DMS153 treated with DMSO at 0.1 percent for 48 hours (cell line): ENCODE results near the gene CTSS.

Experiments used
- DNase-seq: peaks from one replicate; lab custom pipeline; 2025; ENCODE audit not compliant: unreplicated experiment; lab: John Stamatoyannopoulos, UW

CTSS gene

DNA sequence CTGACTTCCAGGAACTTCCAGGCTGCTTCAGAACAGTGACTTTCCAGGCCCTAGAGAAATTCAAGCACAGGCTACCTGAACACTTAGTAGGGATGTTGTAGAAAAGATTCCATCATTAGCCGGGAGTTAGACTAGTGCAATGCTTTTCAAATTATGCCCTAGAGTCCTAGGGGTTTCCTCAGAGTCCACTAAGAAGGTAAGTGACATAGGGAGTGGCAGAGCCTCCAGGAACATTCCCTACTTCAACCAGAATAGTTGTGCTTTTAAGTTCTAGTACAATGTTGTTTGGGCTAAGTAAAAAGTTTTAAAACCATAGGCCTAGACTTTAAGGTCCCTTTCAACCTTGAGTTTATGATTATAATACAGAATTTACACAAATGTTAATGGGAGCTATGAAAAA is 59.5 kb downstream of the CTSS start:
- no peak for DNase-seq

DNA sequence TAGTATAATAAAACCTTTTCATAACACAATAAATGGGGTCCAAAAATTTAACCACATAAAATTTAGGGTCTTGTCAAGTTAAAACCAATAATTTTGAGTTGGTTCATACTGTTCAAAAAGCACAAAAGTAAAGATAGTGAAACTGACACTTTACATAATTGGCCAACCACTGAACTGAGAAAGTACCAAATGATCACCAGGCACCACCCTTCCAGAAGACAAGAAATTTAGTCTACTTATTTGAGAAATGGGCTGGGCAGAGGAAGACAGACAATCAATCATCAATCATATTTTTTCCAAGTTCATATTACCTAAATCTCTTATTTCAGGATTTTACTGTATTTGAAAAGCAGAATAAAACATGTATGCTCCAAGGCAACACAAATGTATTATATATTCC is 62.2 kb downstream of the CTSS start:
- no peak for DNase-seq

DNA sequence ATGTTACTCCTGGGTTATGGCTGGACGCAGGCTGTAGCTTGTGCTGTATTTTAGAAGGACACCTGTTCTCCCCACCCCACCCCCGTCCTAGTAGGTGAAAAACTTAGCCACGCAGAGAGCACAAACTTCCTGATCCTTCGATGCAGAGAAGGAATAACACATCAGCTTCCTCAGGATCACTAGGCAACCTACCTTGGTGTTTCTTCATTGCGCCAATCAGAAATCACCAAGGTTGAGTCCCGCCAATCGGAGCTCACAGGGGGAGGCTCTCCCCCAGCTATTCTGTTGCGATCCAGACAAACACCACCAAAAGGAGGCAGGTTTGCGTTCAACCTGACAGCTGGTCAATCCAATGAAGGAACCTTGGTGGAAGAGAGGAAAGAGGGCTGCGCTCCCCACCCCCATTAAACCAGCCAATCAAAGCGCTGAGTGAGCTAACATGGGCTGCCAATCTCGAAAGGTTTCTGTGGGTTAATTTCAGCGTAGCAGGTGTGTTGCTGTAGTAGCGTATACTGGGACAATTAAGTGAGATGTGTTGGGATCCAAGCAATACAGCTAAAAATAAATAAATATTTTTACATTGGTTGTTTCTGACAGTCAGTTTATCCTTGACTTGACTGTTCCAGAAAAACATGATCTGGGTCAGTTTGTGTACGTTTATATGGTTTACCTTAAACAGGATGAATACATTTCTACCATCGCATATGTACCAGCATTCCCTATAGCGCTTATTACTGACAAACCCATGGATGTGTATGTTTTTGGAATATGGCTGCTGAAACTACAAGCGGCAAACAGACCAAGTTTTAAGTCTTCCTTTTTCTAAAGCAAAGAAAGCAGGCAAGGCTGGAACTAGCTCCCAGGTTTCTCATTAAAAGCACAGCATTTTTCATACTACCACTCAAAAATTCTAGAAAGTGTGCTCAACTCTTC is 68.3 kb downstream of the CTSS start, which contains the start of gene GOLPH3L:
Gene GOLPH3L, minus strand, starts transcription at position 160 of the 933 bp plus-strand sequence. CDS start 2,316 bp downstream, outside the sequence.
- peak; percentile 100 for DNase-seq

DNA sequence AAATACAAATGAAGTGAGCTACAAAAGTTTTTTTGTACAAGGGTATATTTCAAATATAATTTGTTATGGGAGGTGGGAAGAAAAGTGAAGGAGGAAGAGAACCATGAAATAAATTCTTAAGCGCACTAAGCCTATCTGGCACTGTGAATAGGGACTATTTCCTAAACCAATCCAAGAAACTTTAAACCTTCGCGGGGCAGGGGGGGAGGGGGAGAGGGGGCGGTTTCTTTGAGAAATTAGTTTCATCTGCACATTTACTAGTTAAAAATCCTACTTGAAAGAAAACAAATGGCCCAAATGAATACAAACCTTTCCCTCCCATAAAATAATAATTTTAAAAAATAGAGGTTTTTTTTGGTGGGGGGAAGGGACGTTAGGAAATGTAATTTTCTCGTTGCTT is 69.0 kb downstream of the CTSS start:
- no peak for DNase-seq

DNA sequence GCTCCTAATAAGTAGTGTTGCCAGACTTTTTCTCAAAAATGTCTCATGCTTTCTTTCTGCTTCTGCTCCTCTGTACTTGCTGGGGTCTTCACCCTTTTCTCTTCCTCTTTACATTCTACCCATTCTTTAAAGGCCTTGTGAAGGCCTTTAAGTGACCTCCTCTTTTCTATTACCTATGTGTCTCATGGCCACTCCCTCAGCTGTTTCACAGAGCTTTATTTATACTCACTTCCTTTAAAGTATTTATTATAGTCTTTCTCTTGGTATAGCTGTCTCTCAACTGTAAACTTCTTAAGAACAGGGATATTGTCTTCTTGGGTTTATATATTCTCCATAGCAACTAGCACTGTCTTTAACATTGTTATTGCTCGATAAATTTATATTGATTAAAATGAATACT is 69.4 kb downstream of the CTSS start:
- no peak for DNase-seq

DNA sequence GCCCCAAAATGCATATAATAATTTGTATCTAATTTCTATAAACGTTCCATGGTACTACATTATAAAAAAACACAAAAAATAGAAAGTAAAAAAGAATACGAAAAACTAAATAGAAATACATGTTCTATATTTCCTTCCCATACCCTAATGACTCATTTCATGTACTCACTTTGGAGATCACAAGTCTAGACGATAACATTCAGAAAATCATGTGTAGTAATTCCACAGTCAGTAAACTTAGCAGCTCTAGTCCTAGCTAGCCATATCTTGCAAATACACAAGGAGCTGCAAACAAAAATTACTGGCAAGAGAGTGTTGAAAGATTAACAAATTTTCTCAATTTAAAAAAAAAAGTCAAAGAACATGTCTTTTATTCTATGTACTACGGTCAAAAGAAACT is 70.0 kb downstream of the CTSS start:
- no peak for DNase-seq

DNA sequence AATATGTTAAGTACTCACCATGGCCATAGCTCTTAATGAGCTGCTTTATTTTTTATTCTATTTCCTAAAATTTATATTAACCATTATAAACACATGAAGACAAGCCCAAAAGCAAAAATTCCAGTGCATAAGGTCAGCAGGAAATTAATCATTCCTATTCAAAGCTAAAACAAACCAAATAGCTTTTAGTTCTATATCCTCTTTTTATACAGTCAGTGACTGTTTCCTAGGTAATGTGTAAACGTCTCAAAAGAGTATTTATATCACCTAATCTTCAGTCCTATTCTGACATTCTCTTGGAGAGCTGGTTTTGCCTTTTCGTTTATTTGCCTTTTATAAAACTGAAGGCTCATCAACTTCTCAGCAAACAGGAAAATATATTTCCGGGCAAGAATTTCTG is 72.9 kb downstream of the CTSS start:
- no peak for DNase-seq

DNA sequence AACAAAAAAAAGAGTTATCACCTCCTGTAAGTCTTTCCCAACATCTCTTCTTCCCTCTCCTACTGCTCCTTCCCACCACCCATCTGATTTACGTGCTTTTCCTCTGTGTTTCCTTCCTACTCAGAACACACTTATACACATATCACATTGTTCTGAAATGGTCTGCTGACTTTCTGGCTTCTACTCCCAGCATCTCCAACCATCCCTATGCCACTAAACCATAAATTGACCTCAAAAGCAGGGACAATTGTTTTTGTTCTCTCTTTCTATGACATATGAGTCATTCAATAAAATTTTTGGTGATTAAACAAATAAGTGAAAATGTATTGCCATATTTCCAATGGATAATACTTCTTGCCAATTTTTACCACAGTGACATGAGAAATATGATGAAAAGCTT is 76.8 kb downstream of the CTSS start:
- no peak for DNase-seq

DNA sequence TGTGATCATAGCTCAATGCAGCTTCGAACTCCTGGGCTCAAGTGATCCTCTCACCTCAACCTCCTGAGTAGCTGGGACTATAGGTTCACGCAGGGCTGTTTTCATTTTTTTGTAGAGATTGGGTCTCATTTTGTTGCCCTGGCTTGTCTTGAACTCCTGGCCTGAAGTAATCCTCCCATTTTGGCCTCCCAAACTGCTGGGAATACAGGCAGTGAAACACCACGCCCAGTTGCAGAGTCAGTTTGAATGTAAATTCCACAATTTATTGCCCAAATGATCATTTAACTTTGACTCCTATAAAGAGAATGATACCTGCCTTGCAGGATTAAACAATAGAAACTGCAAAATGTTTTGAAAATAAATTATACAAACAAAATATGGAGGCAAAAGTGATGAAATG is 79.3 kb downstream of the CTSS start:
- DNase-seq: no peak

DNA sequence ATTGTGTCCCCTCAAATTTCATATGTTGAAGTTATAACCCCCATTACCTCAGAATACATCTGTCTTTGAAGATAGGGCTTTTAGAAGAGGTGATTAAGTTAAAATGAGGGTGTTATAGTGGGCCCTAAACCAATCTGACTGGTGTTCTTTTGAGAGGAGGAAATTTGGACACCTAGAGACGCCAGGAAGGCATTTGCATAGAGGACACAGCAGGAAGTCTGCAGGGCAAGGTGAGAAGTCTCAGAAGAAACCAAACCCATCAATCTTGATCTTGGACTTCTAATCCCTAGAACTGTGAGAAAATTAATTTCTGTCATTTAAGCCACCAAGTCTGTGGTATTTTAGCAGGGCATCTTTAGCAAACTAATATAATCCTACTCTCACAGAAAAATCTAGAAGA is 81.7 kb downstream of the CTSS start:
- no peak for DNase-seq
